ENCODE results near the gene SPINK1. TPM values are rescaled to one million over a fixed set of nuclear protein-coding genes. Genes with fewer than 3 reads are reported as not detected.
A peak's percentile ranks its signal among the peaks of the same experiment; 100 is the strongest.
"Not testable (repeated sequence)": the region's sequence is repeated elsewhere in the genome, so short reads cannot be mapped to it uniquely, and the experiment has no call there.

Gene SPINK1
- total RNA-seq, 1 donor from 2014 or later = not detected

DNA sequence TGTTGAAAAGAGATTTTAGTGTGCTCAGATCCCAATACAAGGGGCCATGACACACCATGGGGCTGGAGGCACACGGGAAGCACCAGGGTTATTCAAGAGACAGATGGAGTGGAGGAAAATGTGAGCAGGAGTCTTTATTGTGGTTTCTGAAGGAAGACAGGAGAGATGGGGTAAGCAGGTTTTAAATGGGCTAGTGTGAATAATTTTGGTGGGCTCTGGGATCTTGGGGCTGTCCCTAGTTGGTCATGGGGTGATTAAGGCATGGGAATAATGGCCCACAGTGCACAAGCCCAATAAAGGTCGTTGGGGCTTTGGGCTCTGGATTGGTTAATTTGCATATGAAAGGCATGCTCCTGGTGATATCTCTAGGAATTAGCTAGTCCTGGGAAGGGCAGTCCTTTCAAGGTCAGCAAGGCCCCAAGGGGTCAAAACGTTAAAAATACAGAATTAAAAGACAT lies 43.5 kb upstream of the SPINK1 start:
- H3K4me1 Mint-ChIP-seq (ENCODE audit: low read depth, unreplicated experiment) = peaks cover 2% of the 10 kb centered on the region
- Histone ChIP-seq H3K4me2 (ENCODE audit: low read length) (no peak overlapping the region), H4K20me1 (ENCODE audit: insufficient read depth, low read length) (no peaks in the 10 kb centered on the region), H3K4me3 (ENCODE audit: insufficient read depth, low read depth, low read length) (no peak overlapping the region), H3K9me3 (ENCODE audit: insufficient read depth, low read depth, low read length) (no peaks in the 10 kb centered on the region), H3K36me3 (ENCODE audit: insufficient read depth, low read length) (no peaks in the 10 kb centered on the region), H3K4me1 (ENCODE audit: insufficient read depth, low read length) (no peaks in the 10 kb centered on the region), H2AFZ (ENCODE audit: low read depth, low read length) (no peak overlapping the region), H3K9ac (ENCODE audit: low read length) (no peak overlapping the region), H3K27ac (ENCODE audit: low read depth, low read length) (no peak overlapping the region), H3K79me2 (ENCODE audit: insufficient read depth, low read length) (no peaks in the 10 kb centered on the region), H3K27me3 (ENCODE audit: insufficient read depth, low read length) (no peaks in the 10 kb centered on the region)
- peaks cover 37% of the 10 kb centered on the region for H3K27me3 Mint-ChIP-seq (ENCODE audit: low read depth, unreplicated experiment)
- FAIRE-seq (no peak), DNase-seq (ENCODE audit: low read depth) (no peak)
- no peak for TF ChIP-seq EZH2 (IDR thresholded peaks at IDR 0.05; ENCODE audit: insufficient read depth, low read length)
- H3K4me3 Mint-ChIP-seq (ENCODE audit: unreplicated experiment) = peak overlapping the region; percentile 37
- H3K27ac Mint-ChIP-seq (ENCODE audit: unreplicated experiment) = no peak overlapping the region
- H3K36me3 Mint-ChIP-seq (ENCODE audit: low read depth, unreplicated experiment) = peaks cover 7% of the 10 kb centered on the region
- peaks cover 13% of the 10 kb centered on the region for H3K9me3 Mint-ChIP-seq (ENCODE audit: unreplicated experiment)

DNA sequence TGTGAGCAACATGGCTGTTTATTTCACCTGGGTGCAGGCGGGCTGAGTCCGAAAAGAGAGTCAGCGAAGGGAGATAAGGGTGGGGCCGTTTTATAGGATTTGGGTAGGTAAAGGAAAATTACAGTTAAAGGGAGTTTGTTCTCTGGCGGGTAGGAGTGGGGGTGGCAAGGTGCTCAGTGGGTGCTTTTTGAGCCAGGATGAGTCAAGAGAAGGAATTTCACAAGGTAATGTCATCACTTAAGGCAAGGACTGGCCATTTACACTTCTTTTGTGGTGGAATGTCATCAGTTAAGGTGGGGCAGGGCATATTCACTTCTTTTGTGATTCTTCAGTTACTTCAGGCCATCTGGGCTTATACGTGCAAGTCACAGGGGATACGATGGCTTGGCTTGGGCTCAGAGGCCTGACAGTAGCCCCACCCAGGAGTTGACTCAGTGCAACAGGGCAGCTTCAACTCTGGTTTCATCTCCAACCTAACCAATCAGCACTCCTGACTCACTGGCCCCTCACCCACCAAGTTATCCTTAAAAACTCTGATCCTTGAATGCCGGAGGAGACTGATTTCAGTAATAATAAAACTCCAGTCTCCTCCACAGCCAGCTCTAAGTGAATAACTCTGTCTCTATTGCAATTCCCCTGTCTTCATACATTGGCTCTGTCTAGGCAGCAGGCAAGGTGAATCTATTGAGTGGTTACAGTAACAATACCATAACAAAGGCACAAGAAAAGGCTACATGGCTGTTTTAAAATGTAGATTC lies 42.8 kb upstream of the SPINK1 start:
- not testable (repeated sequence) for DNase-seq (ENCODE audit: low read depth); H3K27ac Mint-ChIP-seq (ENCODE audit: unreplicated experiment); H2AFZ ChIP-seq (ENCODE audit: low read depth, low read length); H3K9ac ChIP-seq (ENCODE audit: low read length); H3K36me3 Mint-ChIP-seq (ENCODE audit: low read depth, unreplicated experiment); H3K4me1 Mint-ChIP-seq (ENCODE audit: low read depth, unreplicated experiment); H3K79me2 ChIP-seq (ENCODE audit: insufficient read depth, low read length); FAIRE-seq; H3K4me3 Mint-ChIP-seq (ENCODE audit: unreplicated experiment); H3K27ac ChIP-seq (ENCODE audit: low read depth, low read length); H3K4me1 ChIP-seq (ENCODE audit: insufficient read depth, low read length); H4K20me1 ChIP-seq (ENCODE audit: insufficient read depth, low read length); H3K36me3 ChIP-seq (ENCODE audit: insufficient read depth, low read length); H3K9me3 ChIP-seq (ENCODE audit: insufficient read depth, low read depth, low read length); H3K4me3 ChIP-seq (ENCODE audit: insufficient read depth, low read depth, low read length); H3K4me2 ChIP-seq (ENCODE audit: low read length); H3K27me3 ChIP-seq (ENCODE audit: insufficient read depth, low read length)
- peaks cover 13% of the 10 kb centered on the region for H3K9me3 Mint-ChIP-seq (ENCODE audit: unreplicated experiment)
- peaks cover 43% of the 10 kb centered on the region for H3K27me3 Mint-ChIP-seq (ENCODE audit: low read depth, unreplicated experiment)

DNA sequence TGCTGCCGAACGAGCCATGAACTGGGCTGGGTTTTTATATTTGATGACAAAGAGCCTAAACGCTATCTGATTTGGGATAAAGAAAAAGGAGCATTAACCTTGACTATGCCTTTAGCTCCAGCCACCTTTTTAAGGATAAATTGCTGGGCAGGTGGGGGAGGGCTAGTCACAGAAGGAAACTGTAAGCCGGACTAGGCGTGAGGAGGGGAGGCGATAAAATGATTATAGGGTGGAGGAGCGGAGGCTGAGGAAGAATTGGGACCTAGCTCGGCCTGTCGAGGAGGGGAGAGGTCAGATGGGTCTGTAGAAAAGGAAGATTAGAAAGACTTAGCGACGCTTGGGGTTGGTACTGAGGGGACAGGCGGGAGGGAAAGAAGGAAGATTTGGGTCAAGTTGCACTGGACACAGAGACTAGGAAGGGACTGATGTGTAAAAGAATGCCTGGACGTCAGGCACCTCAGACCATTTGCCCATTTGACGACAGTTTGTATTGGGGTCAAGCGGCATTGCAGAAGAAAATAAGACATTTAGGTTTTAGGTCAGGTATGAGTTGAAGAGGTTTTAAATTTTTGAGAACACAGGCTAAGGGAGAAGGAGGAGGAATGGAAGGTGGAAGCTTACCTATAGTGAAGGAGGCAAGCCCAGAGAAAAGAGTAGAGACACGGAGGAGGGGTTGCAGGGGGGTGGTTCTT lies 41.4 kb upstream of the SPINK1 start:
- not testable (repeated sequence) for H3K9me3 ChIP-seq (ENCODE audit: insufficient read depth, low read depth, low read length); H3K79me2 ChIP-seq (ENCODE audit: insufficient read depth, low read length); H3K27ac Mint-ChIP-seq (ENCODE audit: unreplicated experiment); H3K4me1 Mint-ChIP-seq (ENCODE audit: low read depth, unreplicated experiment); H3K27ac ChIP-seq (ENCODE audit: low read depth, low read length); H3K4me1 ChIP-seq (ENCODE audit: insufficient read depth, low read length); H3K36me3 Mint-ChIP-seq (ENCODE audit: low read depth, unreplicated experiment); H4K20me1 ChIP-seq (ENCODE audit: insufficient read depth, low read length); H3K36me3 ChIP-seq (ENCODE audit: insufficient read depth, low read length); H3K4me3 ChIP-seq (ENCODE audit: insufficient read depth, low read depth, low read length); H3K9ac ChIP-seq (ENCODE audit: low read length); H3K27me3 ChIP-seq (ENCODE audit: insufficient read depth, low read length); H2AFZ ChIP-seq (ENCODE audit: low read depth, low read length); FAIRE-seq; DNase-seq (ENCODE audit: low read depth); H3K4me2 ChIP-seq (ENCODE audit: low read length); H3K4me3 Mint-ChIP-seq (ENCODE audit: unreplicated experiment)
- Mint-ChIP-seq H3K9me3 (ENCODE audit: unreplicated experiment) (peaks cover 13% of the 10 kb centered on the region), H3K27me3 (ENCODE audit: low read depth, unreplicated experiment) (peaks cover 44% of the 10 kb centered on the region)

DNA sequence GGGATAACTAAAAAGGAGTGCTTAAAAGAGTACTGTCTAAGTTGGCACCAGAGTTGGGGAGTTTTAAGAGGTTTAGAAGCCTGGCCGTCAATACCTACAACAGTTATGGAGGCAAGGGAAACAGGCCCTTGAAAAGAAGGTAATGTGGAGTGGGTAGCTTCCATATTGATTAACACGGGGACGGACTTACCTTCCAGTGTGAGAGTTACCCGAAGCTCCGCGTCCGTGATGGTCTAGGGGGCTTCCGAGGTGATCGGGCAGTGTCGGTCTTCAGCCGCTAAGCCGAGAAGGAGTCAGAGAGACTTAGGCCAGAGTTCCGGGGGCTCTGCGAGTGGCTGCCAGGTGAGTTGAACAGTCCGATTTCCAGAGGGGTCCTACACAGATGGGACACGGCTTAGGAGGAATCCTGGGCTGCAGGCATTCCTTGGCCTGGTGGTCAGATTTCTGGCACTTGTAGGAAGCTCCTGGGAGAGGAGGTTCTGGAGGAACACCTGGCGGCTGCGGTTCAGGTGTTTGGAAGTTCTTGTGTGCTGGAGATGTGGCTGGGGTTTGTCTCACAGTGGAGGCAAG lies 40.6 kb upstream of the SPINK1 start:
- peaks cover 13% of the 10 kb centered on the region for H3K9me3 Mint-ChIP-seq (ENCODE audit: unreplicated experiment)
- H2AFZ ChIP-seq (ENCODE audit: low read depth, low read length); H3K4me1 Mint-ChIP-seq (ENCODE audit: low read depth, unreplicated experiment); H3K36me3 Mint-ChIP-seq (ENCODE audit: low read depth, unreplicated experiment); H3K4me3 Mint-ChIP-seq (ENCODE audit: unreplicated experiment); H3K27ac ChIP-seq (ENCODE audit: low read depth, low read length); H3K27me3 ChIP-seq (ENCODE audit: insufficient read depth, low read length); FAIRE-seq; H3K36me3 ChIP-seq (ENCODE audit: insufficient read depth, low read length); H3K27ac Mint-ChIP-seq (ENCODE audit: unreplicated experiment); H3K4me2 ChIP-seq (ENCODE audit: low read length); H3K79me2 ChIP-seq (ENCODE audit: insufficient read depth, low read length); H3K4me3 ChIP-seq (ENCODE audit: insufficient read depth, low read depth, low read length); DNase-seq (ENCODE audit: low read depth); H3K9me3 ChIP-seq (ENCODE audit: insufficient read depth, low read depth, low read length); H4K20me1 ChIP-seq (ENCODE audit: insufficient read depth, low read length); H3K9ac ChIP-seq (ENCODE audit: low read length); H3K4me1 ChIP-seq (ENCODE audit: insufficient read depth, low read length): not testable (repeated sequence)
- peaks cover 43% of the 10 kb centered on the region for H3K27me3 Mint-ChIP-seq (ENCODE audit: low read depth, unreplicated experiment)

DNA sequence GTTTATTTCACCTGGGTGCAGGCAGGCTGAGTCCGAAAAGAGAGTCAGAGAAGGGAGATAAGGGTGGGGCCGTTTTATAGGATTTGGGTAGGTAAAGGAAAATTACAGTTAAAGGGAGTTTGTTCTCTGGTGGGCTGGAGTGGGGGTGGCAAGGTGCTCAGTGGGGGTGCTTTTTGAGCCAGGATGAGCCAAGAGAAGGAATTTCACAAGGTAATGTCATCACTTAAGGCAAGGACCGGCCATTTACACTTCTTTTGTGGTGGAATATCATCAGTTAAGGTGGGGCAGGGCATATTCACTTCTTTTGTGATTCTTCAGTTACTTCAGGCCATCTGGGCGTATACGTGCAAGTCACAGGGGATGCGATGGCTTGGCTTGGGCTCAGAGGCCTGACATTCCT lies 38.4 kb upstream of the SPINK1 start:
- H3K27me3 ChIP-seq (ENCODE audit: insufficient read depth, low read length); DNase-seq (ENCODE audit: low read depth); H3K4me3 Mint-ChIP-seq (ENCODE audit: unreplicated experiment); H3K4me3 ChIP-seq (ENCODE audit: insufficient read depth, low read depth, low read length); FAIRE-seq; H3K9ac ChIP-seq (ENCODE audit: low read length); H2AFZ ChIP-seq (ENCODE audit: low read depth, low read length); H3K4me2 ChIP-seq (ENCODE audit: low read length); H3K9me3 ChIP-seq (ENCODE audit: insufficient read depth, low read depth, low read length); H3K36me3 Mint-ChIP-seq (ENCODE audit: low read depth, unreplicated experiment); H3K27ac Mint-ChIP-seq (ENCODE audit: unreplicated experiment); H3K4me1 ChIP-seq (ENCODE audit: insufficient read depth, low read length); H3K27ac ChIP-seq (ENCODE audit: low read depth, low read length); H3K4me1 Mint-ChIP-seq (ENCODE audit: low read depth, unreplicated experiment); H4K20me1 ChIP-seq (ENCODE audit: insufficient read depth, low read length); H3K79me2 ChIP-seq (ENCODE audit: insufficient read depth, low read length); H3K36me3 ChIP-seq (ENCODE audit: insufficient read depth, low read length): not testable (repeated sequence)
- H3K9me3 Mint-ChIP-seq (ENCODE audit: unreplicated experiment) = peaks cover 13% of the 10 kb centered on the region
- H3K27me3 Mint-ChIP-seq (ENCODE audit: low read depth, unreplicated experiment) = peaks cover 44% of the 10 kb centered on the region

Measured in astrocyte (in vitro differentiated cells and primary cell).